ENCODE results near the gene MYT1.

Gene MYT1

GRCh38 chr20:64261138-64261537 lies 96.9 kb downstream of the MYT1 start:
- Histone ChIP-seq H3K27ac (replicated peaks; ENCODE audit: low read length) (no peak overlapping the region), H3K79me1 (ENCODE audit: low read depth, low read length) (peaks cover 10% of the 10 kb centered on the region), H3K18ac (ENCODE audit: low read length) (no peak overlapping the region), H2AFZ (ENCODE audit: low read length) (no peak overlapping the region), H3K4me1 (ENCODE audit: control insufficient read depth in 2 of 2, insufficient read depth in 1 of 2, low read depth in 1 of 2, low read length in 2 of 2) (peaks cover 4 to 7% of the 10 kb centered on the region in 2 donors), H3K9ac (ENCODE audit: low read depth, low read length, poor library complexity) (no peak overlapping the region), H3K14ac (ENCODE audit: low read length) (no peak overlapping the region), H2BK120ac (ENCODE audit: low read depth, low read length) (no peak overlapping the region), H3K4ac (ENCODE audit: low read length) (no peak overlapping the region), H3K36me3 (replicated peaks in 1 of 2; ENCODE audit: control insufficient read depth in 2 of 2, insufficient read depth in 2 of 2, low read length in 2 of 2) (peaks cover 12 to 43% of the 10 kb centered on the region in 2 donors), H4K8ac (ENCODE audit: low read depth, low read length) (no peak overlapping the region), H4K91ac (ENCODE audit: low read depth, low read length, poor library complexity) (no peak overlapping the region), H3K4me2 (ENCODE audit: insufficient read depth, low read length, poor library complexity, severe bottlenecking) (no peak overlapping the region), H2BK15ac (ENCODE audit: low read length) (no peak overlapping the region), H3K9me3 (replicated peaks in 1 of 2; ENCODE audit: control insufficient read depth in 2 of 2, insufficient read depth in 1 of 2, low read depth in 1 of 2, low read length in 2 of 2) (no peaks in the 10 kb centered on the region), H2BK12ac (ENCODE audit: low read length) (no peak overlapping the region), H3K4me3 (ENCODE audit: low read length in 2 of 2) (no peak overlapping the region), H2AK5ac (ENCODE audit: low read depth, low read length) (no peak overlapping the region), H3K23ac (ENCODE audit: low read depth, low read length, poor library complexity) (no peak overlapping the region), H3K27me3 (ENCODE audit: control insufficient read depth in 3 of 3, insufficient read depth in 3 of 3, low read depth in 1 of 3, low read length in 3 of 3) (no peaks in the 10 kb centered on the region), H2BK5ac (ENCODE audit: low read length) (no peak overlapping the region)
- DNase-seq (ENCODE audit: low spot score), result no peak
- WGBS, 2 donors (ENCODE audit: extremely low coverage in 2 of 2, insufficient read length in 2 of 2, insufficient replicate concordance in 1 of 2), result no CpG with 5 or more reads among the region's 9 CpGs

- Histone ChIP-seq H3K79me1 (ENCODE audit: low read depth, low read length) (peaks cover 5% of the 10 kb centered on the region), H2BK12ac (ENCODE audit: low read length) (no peak overlapping the region), H2BK5ac (ENCODE audit: low read length) (no peak overlapping the region), H4K91ac (ENCODE audit: low read depth, low read length, poor library complexity) (no peak overlapping the region), H2BK120ac (ENCODE audit: low read depth, low read length) (no peak overlapping the region), H3K4ac (ENCODE audit: low read length) (no peak overlapping the region), H3K9me3 (replicated peaks in 1 of 2; ENCODE audit: control insufficient read depth in 2 of 2, insufficient read depth in 1 of 2, low read depth in 1 of 2, low read length in 2 of 2) (no peaks in the 10 kb centered on the region), H2AK5ac (ENCODE audit: low read depth, low read length) (no peak overlapping the region), H3K36me3 (replicated peaks in 1 of 2; ENCODE audit: control insufficient read depth in 2 of 2, insufficient read depth in 2 of 2, low read length in 2 of 2) (peaks cover 12 to 57% of the 10 kb centered on the region in 2 donors), H3K27ac (replicated peaks; ENCODE audit: low read length) (no peak overlapping the region), H3K9ac (ENCODE audit: low read depth, low read length, poor library complexity) (no peak overlapping the region), H3K23ac (ENCODE audit: low read depth, low read length, poor library complexity) (no peak overlapping the region), H2BK15ac (ENCODE audit: low read length) (no peak overlapping the region), H3K4me1 (ENCODE audit: control insufficient read depth in 2 of 2, insufficient read depth in 1 of 2, low read depth in 1 of 2, low read length in 2 of 2) (peaks cover 0 to 4% of the 10 kb centered on the region in 2 donors), H3K27me3 (ENCODE audit: control insufficient read depth in 3 of 3, insufficient read depth in 3 of 3, low read depth in 1 of 3, low read length in 3 of 3) (no peaks in the 10 kb centered on the region), H4K8ac (ENCODE audit: low read depth, low read length) (no peak overlapping the region), H2AFZ (ENCODE audit: low read length) (no peak overlapping the region), H3K18ac (ENCODE audit: low read length) (no peak overlapping the region), H3K14ac (ENCODE audit: low read length) (no peak overlapping the region), H3K4me2 (ENCODE audit: insufficient read depth, low read length, poor library complexity, severe bottlenecking) (no peak overlapping the region), H3K4me3 (ENCODE audit: low read length in 2 of 2) (no peak overlapping the region)
- WGBS, 2 donors (ENCODE audit: extremely low coverage in 2 of 2, insufficient read length in 2 of 2, insufficient replicate concordance in 1 of 2), result no CpG with 5 or more reads among the region's 4 CpGs
- DNase-seq (ENCODE audit: low spot score), result no peak
These were observed 99.8 kb downstream of the MYT1 start for GRCh38 chr20:64264091-64264490.

GRCh38 chr20:64265201-64265600 lies 100.9 kb downstream of the MYT1 start:
- Histone ChIP-seq H3K18ac (ENCODE audit: low read length) (no peak overlapping the region), H3K23ac (ENCODE audit: low read depth, low read length, poor library complexity) (no peak overlapping the region), H4K91ac (ENCODE audit: low read depth, low read length, poor library complexity) (no peak overlapping the region), H3K27me3 (ENCODE audit: control insufficient read depth in 3 of 3, insufficient read depth in 3 of 3, low read depth in 1 of 3, low read length in 3 of 3) (peaks cover 0 to 2% (median 0%) of the 10 kb centered on the region in 3 experiments), H2AFZ (ENCODE audit: low read length) (no peak overlapping the region), H2BK12ac (ENCODE audit: low read length) (no peak overlapping the region), H3K9me3 (replicated peaks in 1 of 2; ENCODE audit: control insufficient read depth in 2 of 2, insufficient read depth in 1 of 2, low read depth in 1 of 2, low read length in 2 of 2) (peaks cover 7 to 9% of the 10 kb centered on the region in 2 donors), H3K4me3 (ENCODE audit: low read length in 2 of 2) (no peak overlapping the region), H2BK120ac (ENCODE audit: low read depth, low read length) (no peak overlapping the region), H3K79me1 (ENCODE audit: low read depth, low read length) (peaks cover 12% of the 10 kb centered on the region), H4K8ac (ENCODE audit: low read depth, low read length) (no peak overlapping the region), H3K4ac (ENCODE audit: low read length) (no peak overlapping the region), H3K36me3 (replicated peaks in 1 of 2; ENCODE audit: control insufficient read depth in 2 of 2, insufficient read depth in 2 of 2, low read length in 2 of 2) (peaks cover 16 to 55% of the 10 kb centered on the region in 2 donors), H3K14ac (ENCODE audit: low read length) (no peak overlapping the region), H2AK5ac (ENCODE audit: low read depth, low read length) (no peak overlapping the region), H2BK15ac (ENCODE audit: low read length) (no peak overlapping the region), H3K27ac (replicated peaks; ENCODE audit: low read length) (no peak overlapping the region), H3K9ac (ENCODE audit: low read depth, low read length, poor library complexity) (no peak overlapping the region), H3K4me1 (ENCODE audit: control insufficient read depth in 2 of 2, insufficient read depth in 1 of 2, low read depth in 1 of 2, low read length in 2 of 2) (peaks cover 0 to 6% of the 10 kb centered on the region in 2 donors), H2BK5ac (ENCODE audit: low read length) (no peak overlapping the region), H3K4me2 (ENCODE audit: insufficient read depth, low read length, poor library complexity, severe bottlenecking) (no peak overlapping the region)
- WGBS, 2 donors (ENCODE audit: extremely low coverage in 2 of 2, insufficient read length in 2 of 2, insufficient replicate concordance in 1 of 2), result no CpG with 5 or more reads among the region's 5 CpGs
- DNase-seq (ENCODE audit: low spot score), result no peak

- no peak for DNase-seq (ENCODE audit: low spot score)
- H3K27ac ChIP-seq (replicated peaks; ENCODE audit: low read length), result no peak overlapping the region
- no peak overlapping the region for H2BK5ac ChIP-seq (ENCODE audit: low read length)
- no peak overlapping the region for H3K23ac ChIP-seq (ENCODE audit: low read depth, low read length, poor library complexity)
- H2AK5ac ChIP-seq (ENCODE audit: low read depth, low read length), result no peak overlapping the region
- peaks cover 9 to 12% of the 10 kb centered on the region in 2 donors for H3K9me3 ChIP-seq (replicated peaks in 1 of 2; ENCODE audit: control insufficient read depth in 2 of 2, insufficient read depth in 1 of 2, low read depth in 1 of 2, low read length in 2 of 2)
- no peak overlapping the region for H3K4me2 ChIP-seq (ENCODE audit: insufficient read depth, low read length, poor library complexity, severe bottlenecking)
- H2BK120ac ChIP-seq (ENCODE audit: low read depth, low read length), result no peak overlapping the region
- H3K14ac ChIP-seq (ENCODE audit: low read length), result no peak overlapping the region
- H3K18ac ChIP-seq (ENCODE audit: low read length), result no peak overlapping the region
- no peak overlapping the region for H3K4me3 ChIP-seq (ENCODE audit: low read length in 2 of 2)
- no peak overlapping the region for H4K91ac ChIP-seq (ENCODE audit: low read depth, low read length, poor library complexity)
- H2BK15ac ChIP-seq (ENCODE audit: low read length), result no peak overlapping the region
- no peak overlapping the region for H3K9ac ChIP-seq (ENCODE audit: low read depth, low read length, poor library complexity)
- peaks cover 0 to 6% of the 10 kb centered on the region in 2 donors for H3K4me1 ChIP-seq (ENCODE audit: control insufficient read depth in 2 of 2, insufficient read depth in 1 of 2, low read depth in 1 of 2, low read length in 2 of 2)
- WGBS, 2 donors (ENCODE audit: extremely low coverage in 2 of 2, insufficient read length in 2 of 2, insufficient replicate concordance in 1 of 2), result no CpG with 5 or more reads among the region's 5 CpGs
- H4K8ac ChIP-seq (ENCODE audit: low read depth, low read length), result no peak overlapping the region
- peaks cover 14% of the 10 kb centered on the region for H3K79me1 ChIP-seq (ENCODE audit: low read depth, low read length)
- no peak overlapping the region for H2AFZ ChIP-seq (ENCODE audit: low read length)
- H3K4ac ChIP-seq (ENCODE audit: low read length), result no peak overlapping the region
- H3K27me3 ChIP-seq (ENCODE audit: control insufficient read depth in 3 of 3, insufficient read depth in 3 of 3, low read depth in 1 of 3, low read length in 3 of 3), result peaks cover 0 to 2% (median 0%) of the 10 kb centered on the region in 3 experiments
- H3K36me3 ChIP-seq (replicated peaks in 1 of 2; ENCODE audit: control insufficient read depth in 2 of 2, insufficient read depth in 2 of 2, low read length in 2 of 2), result peaks cover 17 to 47% of the 10 kb centered on the region in 2 donors
- no peak overlapping the region for H2BK12ac ChIP-seq (ENCODE audit: low read length)
These were observed 102.7 kb downstream of the MYT1 start for GRCh38 chr20:64266988-64267387.
